Measurements from ENCODE around the gene TANGO6. TPM values are rescaled to one million over a fixed set of nuclear protein-coding genes. Genes with fewer than 3 reads are reported as not detected.

Gene TANGO6
- total and polyA plus RNA-seq, 2 donors from 2014 or later = 4.5 to 20.6 TPM

- FAIRE-seq (no peak), DNase-seq (no peak)
- intact Hi-C loops (cut with DNase I) = no loop called here
- H3K9ac ChIP-seq (ENCODE audit: low read length in 3 of 3) = no peak overlapping the region
- H3K36me3 ChIP-seq (ENCODE audit: control insufficient read depth in 2 of 3, insufficient read depth in 3 of 3, low read length in 3 of 3) = peaks cover 2 to 19% (median 4%) of the 10 kb centered on the region in 3 donors
- no peak overlapping the region for H3K27ac ChIP-seq (ENCODE audit: low read depth in 2 of 2, low read length in 2 of 2)
- peaks cover 0 to 23% (median 20%) of the 10 kb centered on the region in 3 donors for H3K4me1 ChIP-seq (ENCODE audit: control insufficient read depth in 2 of 3, insufficient read depth in 2 of 3, low read depth in 1 of 3, low read length in 3 of 3)
- H3K4me3 ChIP-seq (ENCODE audit: low read length in 3 of 3) = no peak overlapping the region
- H3K9me3 ChIP-seq (ENCODE audit: control insufficient read depth in 2 of 3, insufficient read depth in 1 of 3, low read length in 3 of 3) = no peaks in the 10 kb centered on the region
- no peaks in the 10 kb centered on the region for H3K27me3 ChIP-seq (ENCODE audit: control insufficient read depth, insufficient read depth, low read length)
- TF ChIP-seq CTCF (IDR thresholded peaks at IDR 0.05; ENCODE audit: borderline replicate concordance, extremely low read depth, insufficient read depth) = no peak
Measured at GRCh38 chr16:69116906-69117305, 273.6 kb downstream of the TANGO6 start.

- Histone ChIP-seq H3K9me3 (ENCODE audit: control insufficient read depth in 2 of 3, insufficient read depth in 1 of 3, low read length in 3 of 3) (no peaks in the 10 kb centered on the region), H3K4me3 (ENCODE audit: low read length in 3 of 3) (no peak overlapping the region), H3K27me3 (ENCODE audit: control insufficient read depth, insufficient read depth, low read length) (no peaks in the 10 kb centered on the region), H3K9ac (ENCODE audit: low read length in 3 of 3) (no peak overlapping the region), H3K27ac (ENCODE audit: low read depth in 2 of 2, low read length in 2 of 2) (no peak overlapping the region), H3K36me3 (ENCODE audit: control insufficient read depth in 2 of 3, insufficient read depth in 3 of 3, low read length in 3 of 3) (peaks cover 2 to 19% (median 4%) of the 10 kb centered on the region in 3 donors), H3K4me1 (ENCODE audit: control insufficient read depth in 2 of 3, insufficient read depth in 2 of 3, low read depth in 1 of 3, low read length in 3 of 3) (peaks cover 0 to 20% (median 17%) of the 10 kb centered on the region in 3 donors)
- DNase-seq (no peak), FAIRE-seq (no peak)
- no peak for TF ChIP-seq CTCF (IDR thresholded peaks at IDR 0.05; ENCODE audit: borderline replicate concordance, extremely low read depth, insufficient read depth)
- intact Hi-C loops (cut with DNase I) = no loop called here
Measured at GRCh38 chr16:69118468-69118867, 275.1 kb downstream of the TANGO6 start.

- Histone ChIP-seq H3K9ac (ENCODE audit: low read length in 3 of 3) (no peak overlapping the region), H3K9me3 (ENCODE audit: control insufficient read depth in 2 of 3, insufficient read depth in 1 of 3, low read length in 3 of 3) (no peaks in the 10 kb centered on the region), H3K36me3 (ENCODE audit: control insufficient read depth in 2 of 3, insufficient read depth in 3 of 3, low read length in 3 of 3) (peaks cover 2 to 16% (median 4%) of the 10 kb centered on the region in 3 donors), H3K4me1 (ENCODE audit: control insufficient read depth in 2 of 3, insufficient read depth in 2 of 3, low read depth in 1 of 3, low read length in 3 of 3) (peaks cover 0 to 20% (median 17%) of the 10 kb centered on the region in 3 donors), H3K4me3 (ENCODE audit: low read length in 3 of 3) (no peak overlapping the region), H3K27me3 (ENCODE audit: control insufficient read depth, insufficient read depth, low read length) (no peaks in the 10 kb centered on the region), H3K27ac (ENCODE audit: low read depth in 2 of 2, low read length in 2 of 2) (no peak overlapping the region)
- TF ChIP-seq CTCF (IDR thresholded peaks at IDR 0.05; ENCODE audit: borderline replicate concordance, extremely low read depth, insufficient read depth) = no peak
- intact Hi-C loops (cut with DNase I) = no loop called here
- no peak for FAIRE-seq
- DNase-seq = no peak
Measured at GRCh38 chr16:69118994-69119393, 275.7 kb downstream of the TANGO6 start.

- Histone ChIP-seq H3K9me3 (ENCODE audit: control insufficient read depth in 2 of 3, insufficient read depth in 1 of 3, low read length in 3 of 3) (no peaks in the 10 kb centered on the region), H3K27me3 (ENCODE audit: control insufficient read depth, insufficient read depth, low read length) (no peaks in the 10 kb centered on the region), H3K36me3 (ENCODE audit: control insufficient read depth in 2 of 3, insufficient read depth in 3 of 3, low read length in 3 of 3) (peaks cover 2 to 19% (median 4%) of the 10 kb centered on the region in 3 donors), H3K27ac (ENCODE audit: low read depth in 2 of 2, low read length in 2 of 2) (no peak overlapping the region), H3K4me1 (ENCODE audit: control insufficient read depth in 2 of 3, insufficient read depth in 2 of 3, low read depth in 1 of 3, low read length in 3 of 3) (peaks cover 0 to 20% (median 17%) of the 10 kb centered on the region in 3 donors), H3K4me3 (ENCODE audit: low read length in 3 of 3) (no peak overlapping the region), H3K9ac (ENCODE audit: low read length in 3 of 3) (no peak overlapping the region)
- intact Hi-C loops (cut with DNase I) = no loop called here
- DNase-seq = no peak
- no peak for FAIRE-seq
- TF ChIP-seq CTCF (IDR thresholded peaks at IDR 0.05; ENCODE audit: borderline replicate concordance, extremely low read depth, insufficient read depth) = no peak
Measured at GRCh38 chr16:69119536-69119935, 276.2 kb downstream of the TANGO6 start.
